HCT116 (cell line): ENCODE measurements around the gene ZNF189.

ENCODE experiments used
- CTCF ChIP-seq, 3 experiments: fragments of 200-600 bp in 1 of 3; sonication (generic) in 1 of 3; IDR thresholded peaks in 2 of 3; conservative IDR thresholded peaks in 1 of 3; 2 replicates each; pipeline ENCODE4 v1.5.1; 2012 to 2017; ENCODE audit warnings: low read depth in 2 of 3, low read length in 2 of 3, antibody characterized with exemption in 1 of 3, borderline replicate concordance in 1 of 3, control low read depth in 1 of 3, mild to moderate bottlenecking in 1 of 3, mixed read lengths in 1 of 3, mixed run types in 1 of 3, moderate library complexity in 1 of 3; ENCODE audit not compliant: insufficient read depth in 1 of 3
- EZH2 ChIP-seq: fragments of 200-600 bp; sonication (generic); IDR thresholded peaks from 2 replicates; pipeline ENCODE4 v1.6.1; 2017; ENCODE audit warnings: antibody characterized with exemption, mixed run types
- POLR2A ChIP-seq: IDR thresholded peaks from 2 replicates; pipeline ENCODE4 v1.7.0; 2011; ENCODE audit warnings: borderline replicate concordance; ENCODE audit not compliant: insufficient read depth, insufficient read length; ENCODE audit errors: extremely low read depth
- POLR2AphosphoS5 ChIP-seq: IDR thresholded peaks from 2 replicates; pipeline ENCODE4 v1.6.1; 2011; ENCODE audit warnings: mild to moderate bottlenecking, low read depth, low read length, moderate library complexity
- SIN3A ChIP-seq: IDR thresholded peaks from 2 replicates; pipeline ENCODE4 v1.6.1; 2012; ENCODE audit warnings: low read depth
- SRF ChIP-seq: IDR thresholded peaks from 2 replicates; pipeline ENCODE4 v1.6.1; 2012; ENCODE audit warnings: low read depth
- TF ChIP-seq, protein P1 (sequence below): IDR thresholded peaks from 2 replicates; pipeline ENCODE4 v1.6.1; 2012

DNA sequence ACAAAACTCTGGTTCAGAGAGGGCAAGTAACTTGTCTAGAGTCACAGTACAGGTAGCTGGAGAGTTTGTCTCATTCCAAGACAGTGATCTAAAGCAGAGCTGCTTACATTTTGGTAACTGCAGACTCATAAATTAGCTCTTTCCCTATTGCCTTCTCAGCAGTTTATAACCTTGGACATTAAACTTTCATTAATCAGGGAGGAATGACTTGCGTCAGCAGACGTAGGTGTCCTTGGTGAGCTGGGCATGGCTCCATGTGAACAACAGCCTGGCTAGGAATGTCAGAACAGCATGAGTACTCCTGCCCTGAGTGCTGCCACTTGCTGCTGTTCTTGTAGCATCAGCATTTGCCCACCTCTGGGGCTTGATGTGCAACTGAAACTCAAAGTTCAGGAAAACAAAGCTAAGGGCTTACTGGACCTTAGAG lies 39.2 kb downstream of the ZNF189 start:
- TF ChIP-seq SRF: no peak
- TF ChIP-seq SIN3A: no peak
- TF ChIP-seq CTCF (IDR thresholded peaks at IDR 0.05 in 2 of 3, conservative IDR thresholded peaks at IDR 0.05 in 1 of 3; ENCODE audit: borderline replicate concordance in 1 of 3, insufficient read depth in 1 of 3, low read depth in 2 of 3, low read length in 2 of 3): no peak
- TF ChIP-seq POLR2AphosphoS5: no peak
- TF ChIP-seq POLR2A: no peak
- TF ChIP-seq, protein P1, sequence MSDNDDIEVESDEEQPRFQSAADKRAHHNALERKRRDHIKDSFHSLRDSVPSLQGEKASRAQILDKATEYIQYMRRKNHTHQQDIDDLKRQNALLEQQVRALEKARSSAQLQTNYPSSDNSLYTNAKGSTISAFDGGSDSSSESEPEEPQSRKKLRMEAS: no peak
- TF ChIP-seq EZH2: no peak
